Activated CD4-positive, CD25-positive, alpha-beta regulatory T cell treated with anti-CD3 and anti-CD28 coated beads, Interleukin-2, amount 50 U/mL, for 16 hours (primary cell): ENCODE results near the gene MEGF9.

Experiments
- DNase-seq: peaks from one replicate; pipeline ENCODE4 v3.0.0-alpha.2; 2020; ENCODE audit warnings: low read depth, low spot score

MEGF9 gene

GRCh38 chr9:120730654-120731514 is 16.6 kb upstream of the MEGF9 start:
- no peak for DNase-seq

GRCh38 chr9:120729791-120730241 is 15.5 kb upstream of the MEGF9 start:
- no peak for DNase-seq

- no peak for DNase-seq
These were observed 12.2 kb upstream of the MEGF9 start for GRCh38 chr9:120726484-120726883.

- no peak for DNase-seq
These were observed 11.6 kb upstream of the MEGF9 start for GRCh38 chr9:120725907-120726306.

GRCh38 chr9:120724757-120725400 is 10.6 kb upstream of the MEGF9 start:
- DNase-seq, result no peak

- no peak for DNase-seq
These were observed 9.3 kb upstream of the MEGF9 start for GRCh38 chr9:120723565-120723964.

GRCh38 chr9:120720404-120720803 is 6.1 kb upstream of the MEGF9 start:
- DNase-seq, result no peak

GRCh38 chr9:120718316-120718715 is 4.0 kb upstream of the MEGF9 start:
- no peak for DNase-seq

- no peak for DNase-seq
These were observed 2.9 kb upstream of the MEGF9 start for GRCh38 chr9:120717176-120717575.

GRCh38 chr9:120716483-120716882 is 2.2 kb upstream of the MEGF9 start:
- no peak for DNase-seq

- DNase-seq, result no peak
These were observed 1.2 kb upstream of the MEGF9 start for GRCh38 chr9:120715389-120715924.

- DNase-seq, result no peak
These were observed 647 bp upstream of the MEGF9 start for GRCh38 chr9:120714846-120715388.

- no peak for DNase-seq
These were observed 798 bp downstream of the MEGF9 start for GRCh38 chr9:120713257-120714087.

- no peak for DNase-seq
These were observed 1.7 kb downstream of the MEGF9 start for GRCh38 chr9:120712539-120713031.

- no peak for DNase-seq
These were observed 2.3 kb downstream of the MEGF9 start for GRCh38 chr9:120711841-120712538.

- no peak for DNase-seq
These were observed 2.9 kb downstream of the MEGF9 start for GRCh38 chr9:120711354-120711753.

GRCh38 chr9:120710110-120710981 is 3.9 kb downstream of the MEGF9 start:
- no peak for DNase-seq

- no peak for DNase-seq
These were observed 5.6 kb downstream of the MEGF9 start for GRCh38 chr9:120708526-120709224.

GRCh38 chr9:120707170-120707569 is 7.1 kb downstream of the MEGF9 start:
- DNase-seq, result no peak
